ENCODE data around the gene SLC30A3.
"Not testable (repeated sequence)": the region's sequence is repeated elsewhere in the genome, so short reads cannot be mapped to it uniquely, and the experiment has no call there.

The SLC30A3 gene

GRCh38 chr2:27288610-27289009 lies 25.8 kb upstream of the SLC30A3 start:
- no peak for DNase-seq

DNA sequence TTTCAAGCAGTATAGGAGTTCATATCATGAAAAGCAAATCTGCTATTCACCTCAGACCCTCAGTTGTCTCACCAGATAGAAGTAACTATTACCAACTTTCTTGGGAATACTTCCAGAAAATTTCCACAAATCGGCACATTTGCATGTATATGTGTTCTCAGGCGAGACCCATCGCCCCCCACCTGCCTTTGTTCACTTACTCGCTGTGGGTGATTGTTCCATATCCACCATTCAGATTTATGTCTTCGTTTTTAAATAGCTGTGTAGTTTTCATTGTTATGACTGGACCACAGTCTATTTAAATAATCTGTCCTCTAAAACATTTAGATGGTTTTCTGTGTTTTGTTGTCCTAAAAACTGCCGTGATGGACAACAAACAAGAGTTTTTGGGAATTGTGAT lies 22.6 kb upstream of the SLC30A3 start:
- DNase-seq, result no peak

GRCh38 chr2:27284996-27285395 lies 22.1 kb upstream of the SLC30A3 start:
- no peak for DNase-seq

GRCh38 chr2:27282892-27283291 lies 20.0 kb upstream of the SLC30A3 start:
- no peak for DNase-seq

- peak; percentile 51 for DNase-seq
These were observed 19.2 kb upstream of the SLC30A3 start, which contains the start of gene TRIM54 for GRCh38 chr2:27281855-27282559. TRIM54 (plus strand) TSS chr2:27282429; CDS start chr2:27282732, 303 bp downstream.

DNA sequence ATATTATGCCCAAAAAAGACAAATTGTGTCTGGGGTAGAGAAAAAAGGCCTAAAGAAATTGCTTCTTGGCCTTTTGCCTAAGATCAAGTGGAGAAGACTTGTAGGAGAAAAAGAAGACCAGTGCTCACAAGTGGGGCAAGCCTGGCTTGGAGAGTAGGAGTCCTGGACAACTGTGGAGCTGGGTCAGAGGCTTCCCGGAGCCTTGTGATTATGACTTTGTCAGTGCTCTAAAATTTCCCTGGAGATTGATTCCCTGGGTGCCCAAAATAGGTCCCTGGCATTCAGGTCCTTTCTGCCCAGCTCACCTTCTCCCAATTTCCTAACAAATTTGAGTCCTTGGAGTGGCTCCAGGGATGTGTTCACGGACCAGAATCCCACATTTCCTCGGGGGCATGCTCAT lies 18.6 kb upstream of the SLC30A3 start:
- no peak for DNase-seq

- DNase-seq, result no peak
These were observed 18.0 kb upstream of the SLC30A3 start for GRCh38 chr2:27280826-27281225.

- no peak for DNase-seq
These were observed 15.2 kb upstream of the SLC30A3 start for GRCh38 chr2:27278010-27278409.

GRCh38 chr2:27275211-27276150 lies 12.6 kb upstream of the SLC30A3 start, which contains the start of gene DNAJC5G:
DNAJC5G (plus strand) TSS chr2:27275433; CDS start chr2:27276729, 1,296 bp downstream.
- DNase-seq, result no peak

- DNase-seq, result not testable (repeated sequence)
These were observed 10.0 kb upstream of the SLC30A3 start for GRCh38 chr2:27272537-27273522.

DNA sequence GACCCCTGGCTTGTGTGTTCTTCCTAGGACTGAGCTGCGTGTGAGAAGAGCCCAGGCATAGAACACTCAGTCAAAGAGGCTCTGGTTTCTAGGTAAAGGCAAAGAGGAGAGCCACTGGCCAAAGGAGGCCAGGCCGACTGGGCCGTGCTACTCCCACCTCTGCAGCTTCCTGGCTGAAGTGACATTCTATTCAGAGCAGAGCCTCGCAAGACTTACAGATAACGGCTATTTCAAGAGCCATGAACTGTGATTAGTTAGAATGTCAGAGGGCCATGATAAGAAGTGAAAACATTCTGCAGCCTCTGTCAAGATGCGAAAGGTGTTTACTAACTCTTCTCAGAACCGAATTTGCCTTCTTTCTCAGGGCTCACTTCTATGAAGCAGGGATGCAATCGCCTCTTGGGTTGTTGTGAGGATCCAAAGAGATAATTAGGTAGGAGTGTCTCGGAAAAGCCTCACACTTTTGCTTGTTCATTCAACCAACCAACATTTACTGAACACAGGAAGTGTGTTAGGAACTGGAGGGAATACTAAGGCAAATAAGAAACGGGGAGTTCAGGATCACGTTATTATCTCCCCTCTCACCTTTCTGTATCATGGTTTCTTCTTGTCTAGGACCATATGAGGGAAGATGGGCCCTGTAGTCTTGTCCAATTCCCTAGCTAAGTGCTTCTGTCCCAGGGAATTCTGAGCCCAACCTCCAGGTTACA lies 8.9 kb upstream of the SLC30A3 start:
- no peak for DNase-seq

DNA sequence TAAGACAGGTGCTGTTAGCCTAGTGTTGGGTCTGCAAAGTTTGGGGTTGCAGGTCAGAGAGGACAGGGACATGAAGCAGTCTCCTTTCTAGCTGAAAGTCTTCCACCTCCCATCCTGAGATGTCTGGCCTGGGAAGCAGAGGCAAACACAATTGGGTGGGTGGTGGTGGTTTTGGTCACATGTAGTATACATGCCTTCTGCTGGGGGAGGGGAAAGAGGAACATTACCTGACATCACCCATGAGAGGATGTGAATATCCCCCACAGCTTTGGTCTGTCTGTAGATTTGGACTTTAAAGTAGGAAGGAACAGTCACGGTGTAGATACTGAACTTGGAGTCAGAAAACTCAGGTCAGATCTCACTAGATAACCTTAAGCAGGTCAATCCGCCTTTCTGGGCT lies 7.8 kb upstream of the SLC30A3 start:
- DNase-seq, result no peak

- DNase-seq, result no peak
These were observed 7.3 kb upstream of the SLC30A3 start for GRCh38 chr2:27270131-27270530.

DNA sequence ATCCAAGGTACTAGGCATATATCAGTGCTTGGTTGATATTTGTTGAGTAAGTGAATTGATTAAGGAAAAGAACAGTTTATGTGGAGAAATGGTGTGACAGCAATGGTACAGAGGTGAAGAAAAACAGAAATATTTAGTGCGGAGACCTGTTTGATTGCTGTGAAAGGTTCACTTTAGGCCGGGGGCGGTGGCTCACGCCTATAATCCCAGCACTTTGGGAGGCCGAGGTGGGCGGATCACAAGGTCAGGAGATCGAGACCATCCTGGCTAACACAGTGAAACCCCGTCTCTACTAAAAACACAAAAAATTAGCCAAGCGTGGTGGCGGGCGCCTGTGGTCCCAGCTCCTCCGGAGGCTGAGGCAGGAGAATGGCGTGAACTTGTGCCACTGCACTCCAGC lies 5.4 kb upstream of the SLC30A3 start:
- DNase-seq, result not testable (repeated sequence)

GRCh38 chr2:27265536-27265870 lies 2.7 kb upstream of the SLC30A3 start:
- DNase-seq, result no peak

- peak; percentile 81 for DNase-seq
These were observed 2.1 kb upstream of the SLC30A3 start for GRCh38 chr2:27264753-27265535.

GRCh38 chr2:27264253-27264752 lies 1.5 kb upstream of the SLC30A3 start:
- DNase-seq, result peak; percentile 51

DNA sequence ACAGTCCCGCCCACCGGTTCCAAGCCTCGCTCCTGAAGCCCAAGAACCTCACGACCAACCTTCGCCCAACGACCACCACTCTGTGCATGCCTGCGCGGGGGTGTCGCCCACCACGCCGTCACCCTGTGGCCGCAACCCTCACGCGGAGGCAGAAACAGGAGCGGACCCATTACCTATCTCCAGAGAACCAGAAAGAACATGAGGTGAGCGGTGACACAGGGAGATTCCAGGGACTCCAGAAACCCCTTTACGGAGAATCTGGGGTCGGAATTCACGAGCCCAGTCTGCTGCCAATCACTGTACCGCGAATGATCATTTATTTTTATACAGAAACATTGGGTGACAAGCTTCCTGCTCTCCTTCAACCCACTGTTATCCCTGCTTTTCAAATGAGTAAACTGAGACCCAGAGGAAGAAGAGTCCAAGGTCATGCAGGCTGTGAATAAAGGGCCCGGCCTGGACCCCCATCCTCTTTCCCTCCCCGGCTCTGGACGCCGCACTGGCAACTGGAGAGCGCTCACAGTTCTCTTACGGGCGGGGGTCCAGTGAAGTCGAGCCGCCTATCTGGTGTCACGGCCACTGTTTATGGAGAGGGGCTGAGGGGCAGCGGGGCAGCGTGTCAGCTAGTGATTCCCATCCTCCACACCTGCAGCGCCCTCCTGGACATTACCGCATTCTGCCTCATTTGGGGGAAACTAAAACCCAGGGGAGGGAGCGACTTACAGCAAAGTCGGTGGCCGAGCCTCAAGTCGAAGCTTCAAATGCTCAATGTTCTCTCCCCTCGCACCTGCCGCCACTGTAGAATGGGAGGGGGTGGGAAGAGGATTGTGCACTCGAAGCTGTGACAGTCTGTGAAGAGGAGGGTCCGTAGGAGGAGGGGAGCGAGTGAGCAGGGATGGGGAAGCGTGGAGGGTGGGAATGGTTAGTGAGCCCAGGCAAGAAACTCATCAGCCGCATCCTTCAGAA lies 723 bp upstream of the SLC30A3 start:
- peak; percentile 55 for DNase-seq

DNA sequence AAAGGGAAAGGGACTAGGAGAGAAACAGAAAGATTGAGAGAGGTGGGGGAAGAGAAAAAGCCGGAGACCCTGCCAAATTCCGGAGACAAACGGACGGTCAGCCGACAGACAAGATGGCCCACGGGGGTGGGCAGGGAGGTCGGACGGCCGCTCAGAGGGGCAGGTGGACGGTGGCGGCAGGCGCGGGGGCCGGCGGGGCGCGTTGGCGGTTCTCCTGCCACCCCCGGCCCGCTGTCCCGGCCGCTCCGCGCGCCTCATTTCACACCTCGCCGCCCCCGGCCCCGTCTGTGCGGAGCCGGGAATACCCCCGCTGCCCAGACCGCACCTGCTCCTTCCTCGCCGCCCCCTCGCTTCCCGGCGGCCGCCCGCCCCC lies 935 bp downstream of the SLC30A3 start:
- no peak for DNase-seq
